GM10847 (cell line): ENCODE measurements around the gene ZBTB21.

Source experiments
- POLR2A ChIP-seq: IDR thresholded peaks from 2 replicates; pipeline ENCODE4 v1.6.1; 2011; ENCODE audit not compliant: insufficient read length; ENCODE audit errors: extremely low read depth

ZBTB21 gene

GRCh38 chr21:42043201-42043895 lies 33.2 kb upstream of the ZBTB21 start:
- TF ChIP-seq POLR2A = no peak

GRCh38 chr21:42042651-42043050 lies 32.5 kb upstream of the ZBTB21 start:
- TF ChIP-seq POLR2A = no peak

GRCh38 chr21:42041711-42042110 lies 31.6 kb upstream of the ZBTB21 start:
- no peak for TF ChIP-seq POLR2A

- TF ChIP-seq POLR2A = no peak
Measured at GRCh38 chr21:42041246-42041645, 31.1 kb upstream of the ZBTB21 start.

- no peak for TF ChIP-seq POLR2A
Measured at GRCh38 chr21:42040411-42041180, 30.4 kb upstream of the ZBTB21 start.

- no peak for TF ChIP-seq POLR2A
Measured at GRCh38 chr21:42039911-42040351, 29.8 kb upstream of the ZBTB21 start.

GRCh38 chr21:42039470-42039901 lies 29.3 kb upstream of the ZBTB21 start:
- TF ChIP-seq POLR2A = no peak

- no peak for TF ChIP-seq POLR2A
Measured at GRCh38 chr21:42038826-42039425, 28.8 kb upstream of the ZBTB21 start.

GRCh38 chr21:42038393-42038792 lies 28.2 kb upstream of the ZBTB21 start:
- no peak for TF ChIP-seq POLR2A

- no peak for TF ChIP-seq POLR2A
Measured at GRCh38 chr21:42037943-42038342, 27.8 kb upstream of the ZBTB21 start.

- no peak for TF ChIP-seq POLR2A
Measured at GRCh38 chr21:42037516-42037915, 27.4 kb upstream of the ZBTB21 start.

GRCh38 chr21:42036313-42036712 lies 26.2 kb upstream of the ZBTB21 start:
- no peak for TF ChIP-seq POLR2A

GRCh38 chr21:42032968-42033367 lies 22.8 kb upstream of the ZBTB21 start:
- TF ChIP-seq POLR2A = no peak

GRCh38 chr21:42032266-42032665 lies 22.1 kb upstream of the ZBTB21 start:
- no peak for TF ChIP-seq POLR2A

GRCh38 chr21:42031816-42032215 lies 21.7 kb upstream of the ZBTB21 start:
- TF ChIP-seq POLR2A = no peak

- TF ChIP-seq POLR2A = no peak
Measured at GRCh38 chr21:42031241-42031640, 21.1 kb upstream of the ZBTB21 start.
